Uterus (tissue), 2 donors: ENCODE data around the gene CFP.

Experiments used
- POLR2A ChIP-seq, 2 donors: fragments of 450-650 bp; IDR thresholded peaks; one replicate each; pipeline ENCODE4 v1.6.1; 2016; ENCODE audit warnings: antibody characterized with exemption in 2 of 2, mild to moderate bottlenecking in 1 of 2, moderate library complexity in 1 of 2
- TF ChIP-seq, protein P1 (sequence below), 4 experiments: fragments of 200-600 bp in 2 of 4; fragments of 450-650 bp in 2 of 4; sonication (generic) in 2 of 4; IDR thresholded peaks; one replicate each; pipeline ENCODE4 v1.5.1; 2016 to 2019; ENCODE audit warnings: antibody characterized with exemption in 4 of 4, mild to moderate bottlenecking in 2 of 4, moderate library complexity in 1 of 4

- TF ChIP-seq, protein P1, sequence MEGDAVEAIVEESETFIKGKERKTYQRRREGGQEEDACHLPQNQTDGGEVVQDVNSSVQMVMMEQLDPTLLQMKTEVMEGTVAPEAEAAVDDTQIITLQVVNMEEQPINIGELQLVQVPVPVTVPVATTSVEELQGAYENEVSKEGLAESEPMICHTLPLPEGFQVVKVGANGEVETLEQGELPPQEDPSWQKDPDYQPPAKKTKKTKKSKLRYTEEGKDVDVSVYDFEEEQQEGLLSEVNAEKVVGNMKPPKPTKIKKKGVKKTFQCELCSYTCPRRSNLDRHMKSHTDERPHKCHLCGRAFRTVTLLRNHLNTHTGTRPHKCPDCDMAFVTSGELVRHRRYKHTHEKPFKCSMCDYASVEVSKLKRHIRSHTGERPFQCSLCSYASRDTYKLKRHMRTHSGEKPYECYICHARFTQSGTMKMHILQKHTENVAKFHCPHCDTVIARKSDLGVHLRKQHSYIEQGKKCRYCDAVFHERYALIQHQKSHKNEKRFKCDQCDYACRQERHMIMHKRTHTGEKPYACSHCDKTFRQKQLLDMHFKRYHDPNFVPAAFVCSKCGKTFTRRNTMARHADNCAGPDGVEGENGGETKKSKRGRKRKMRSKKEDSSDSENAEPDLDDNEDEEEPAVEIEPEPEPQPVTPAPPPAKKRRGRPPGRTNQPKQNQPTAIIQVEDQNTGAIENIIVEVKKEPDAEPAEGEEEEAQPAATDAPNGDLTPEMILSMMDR (IDR thresholded peaks at IDR 0.05): no peak
- TF ChIP-seq POLR2A (IDR thresholded peaks at IDR 0.05): no peak
Observed at GRCh38 chrX:47579537-47579936, 50.2 kb downstream of the CFP start.
